Ureter (tissue), 1 donor: ENCODE measurements around the gene DLST. TPM values are rescaled to one million over a fixed set of nuclear protein-coding genes. Genes with fewer than 3 reads are reported as not detected.

Experiments used
- total RNA-seq: library from RNA; stranded (reverse); gene quantifications from one replicate; pipeline ENCODE4 v1.2.4, GENCODE V29; 2023
- donor health status: DM: yes; HTN: yes; CAD: no.

Gene DLST
- total RNA-seq, 1 donor from 2014 or later = 81.3 TPM

Other genes with a start within 250 kb of the DLST start
- gene AREL1, start 168.8 kb upstream of the DLST start, total RNA-seq = 40.8 TPM
- gene FCF1, start 168.8 kb upstream of the DLST start, total RNA-seq = 54.6 TPM
- 110 TPM for gene YLPM1, start 118.6 kb upstream of the DLST start, total RNA-seq
- gene PROX2, start 5.8 kb upstream of the DLST start, total RNA-seq = 0.13 TPM
- 10.7 TPM for gene RPS6KL1, start 41.3 kb downstream of the DLST start, total RNA-seq
- gene PGF, start 73.7 kb downstream of the DLST start, total RNA-seq = 4.4 TPM
- 39.2 TPM for gene EIF2B2, start 121.0 kb downstream of the DLST start, total RNA-seq
- gene MLH3, start 169.6 kb downstream of the DLST start, total RNA-seq = 44.2 TPM
- 14.1 TPM for gene ACYP1, start 182.1 kb downstream of the DLST start, total RNA-seq
- gene ZC2HC1C, start 187.7 kb downstream of the DLST start, total RNA-seq = 3.0 TPM
- 89.2 TPM for gene NEK9, start 245.1 kb downstream of the DLST start, total RNA-seq